KOPT-K1 (cell line): ENCODE measurements around the gene FBXL4.

Experiments used
- H3K27ac ChIP-seq: fragments of 200-600 bp; sonication (generic); 2 replicates; pipeline ENCODE4 v1.5.1; 2016; ENCODE audit warnings: antibody characterized with exemption, mild to moderate bottlenecking, low read depth, low read length; ENCODE audit not compliant: poor library complexity, severe bottlenecking
- H3K36me3 ChIP-seq: fragments of 200-600 bp; sonication (generic); 2 replicates; pipeline ENCODE4 v1.5.1; 2017; ENCODE audit warnings: antibody characterized with exemption, mild to moderate bottlenecking, low read length, moderate library complexity; ENCODE audit not compliant: insufficient read depth
- H3K9me3 ChIP-seq: fragments of 200-600 bp; sonication (generic); 2 replicates; pipeline ENCODE4 v1.5.1; 2017; ENCODE audit warnings: antibody characterized with exemption, low read length, mild to moderate bottlenecking; ENCODE audit not compliant: insufficient read depth, poor library complexity, severe bottlenecking

The FBXL4 gene

DNA sequence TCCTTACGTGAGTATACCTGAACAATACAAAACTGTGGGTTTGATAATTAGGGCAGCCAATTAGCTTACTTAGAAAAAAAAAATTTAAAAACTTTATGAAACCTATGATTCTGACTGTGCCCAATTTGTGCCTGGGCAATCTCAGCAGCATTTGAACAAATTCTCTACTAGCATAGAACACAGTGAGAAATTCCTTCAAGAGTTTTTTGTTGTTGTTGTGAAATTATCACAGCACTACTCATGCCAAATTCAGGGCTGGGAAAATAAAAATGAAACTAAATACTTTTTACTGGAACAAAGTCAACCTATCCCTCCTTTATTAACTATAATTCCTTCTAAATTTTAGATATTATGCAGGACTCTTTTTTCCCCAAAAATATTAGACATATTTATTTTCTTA, 70.5 kb downstream of the FBXL4 start:
- Histone ChIP-seq H3K9me3 (no peaks in the 10 kb centered on the region), H3K27ac (no peak overlapping the region), H3K36me3 (peaks cover 40% of the 10 kb centered on the region)

DNA sequence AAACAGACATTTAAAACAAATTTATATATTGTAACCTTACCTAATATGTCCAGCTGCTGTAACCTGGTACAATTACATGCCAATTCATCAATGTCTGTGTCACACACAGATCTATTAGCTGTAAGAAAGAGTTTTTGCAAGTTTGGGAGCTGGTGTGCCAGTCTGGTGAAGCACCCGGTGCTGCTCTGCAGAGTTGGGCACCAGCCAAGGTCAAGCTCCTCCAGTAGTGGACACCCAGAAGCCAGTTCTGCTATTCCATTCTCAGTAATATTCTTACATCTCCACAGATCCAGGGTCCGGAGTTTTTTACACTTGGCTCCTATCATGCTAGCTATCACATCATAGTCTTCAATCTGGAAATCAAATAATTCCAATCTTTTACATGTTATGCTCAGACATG, 72.4 kb downstream of the FBXL4 start:
- no peaks in the 10 kb centered on the region for H3K9me3 ChIP-seq
- no peak overlapping the region for H3K27ac ChIP-seq
- peaks cover 47% of the 10 kb centered on the region for H3K36me3 ChIP-seq

DNA sequence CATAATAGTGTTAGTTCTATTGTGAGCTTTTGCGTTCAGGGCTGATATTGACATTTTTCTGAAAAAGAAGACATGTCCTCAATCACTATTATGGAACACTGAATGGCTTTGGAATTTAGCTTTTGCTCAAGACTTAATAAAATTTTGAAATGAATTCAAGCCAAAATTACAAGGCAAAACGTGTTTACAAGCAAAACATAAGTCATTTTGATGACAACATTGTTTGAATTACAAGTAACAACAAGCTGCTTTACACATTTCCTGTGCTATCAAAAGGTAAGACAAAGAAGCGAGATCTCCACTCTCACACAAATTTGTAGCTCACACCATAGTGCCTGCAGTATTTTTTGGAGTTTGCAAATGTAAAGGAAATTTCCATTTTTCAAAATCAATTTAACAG, 75.9 kb downstream of the FBXL4 start:
- Histone ChIP-seq H3K36me3 (peaks cover 24% of the 10 kb centered on the region), H3K9me3 (no peaks in the 10 kb centered on the region), H3K27ac (no peak overlapping the region)

DNA sequence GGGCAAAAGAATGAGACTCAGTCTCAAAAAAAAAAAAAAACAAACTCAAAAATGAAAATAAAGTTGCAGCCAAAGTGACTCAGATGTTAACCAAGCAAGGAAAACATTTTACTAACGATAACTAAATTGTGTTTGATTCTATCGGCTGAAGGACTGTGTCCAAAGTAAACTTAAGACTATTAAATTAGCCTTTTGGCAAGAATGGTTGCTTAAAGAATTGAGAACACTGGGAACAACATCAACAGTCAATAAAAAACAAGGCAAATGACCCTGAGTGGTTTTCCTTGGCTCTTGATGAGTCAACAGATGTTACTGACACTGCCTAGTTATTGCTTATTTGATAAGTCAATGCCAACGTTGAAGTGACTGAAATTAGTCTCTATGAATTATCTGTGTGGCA, 76.7 kb downstream of the FBXL4 start:
- H3K36me3 ChIP-seq, result peaks cover 17% of the 10 kb centered on the region
- H3K9me3 ChIP-seq, result no peaks in the 10 kb centered on the region
- no peak overlapping the region for H3K27ac ChIP-seq

DNA sequence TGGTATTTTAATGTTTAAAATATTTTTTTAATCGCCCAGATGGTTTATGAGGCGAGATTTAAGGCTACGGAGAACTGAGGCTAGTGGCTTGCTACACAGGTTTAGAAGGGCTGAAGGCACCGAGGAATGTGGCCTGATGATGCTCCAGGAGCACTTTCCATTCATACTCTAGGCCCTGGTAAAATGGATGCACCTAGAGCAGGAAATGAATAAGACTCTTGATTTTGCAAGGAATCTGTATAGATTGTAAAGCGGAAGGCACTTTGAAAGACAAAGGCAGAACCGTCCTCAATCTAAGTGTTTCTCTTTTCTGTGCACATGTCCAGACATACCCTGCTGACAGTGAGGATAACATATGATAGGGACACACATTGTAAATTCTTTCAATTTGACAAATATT, 83.2 kb downstream of the FBXL4 start:
- no peak overlapping the region for H3K27ac ChIP-seq
- H3K9me3 ChIP-seq, result no peaks in the 10 kb centered on the region
- peaks cover 4% of the 10 kb centered on the region; the same call in 1 of the 2 replicates for H3K36me3 ChIP-seq

DNA sequence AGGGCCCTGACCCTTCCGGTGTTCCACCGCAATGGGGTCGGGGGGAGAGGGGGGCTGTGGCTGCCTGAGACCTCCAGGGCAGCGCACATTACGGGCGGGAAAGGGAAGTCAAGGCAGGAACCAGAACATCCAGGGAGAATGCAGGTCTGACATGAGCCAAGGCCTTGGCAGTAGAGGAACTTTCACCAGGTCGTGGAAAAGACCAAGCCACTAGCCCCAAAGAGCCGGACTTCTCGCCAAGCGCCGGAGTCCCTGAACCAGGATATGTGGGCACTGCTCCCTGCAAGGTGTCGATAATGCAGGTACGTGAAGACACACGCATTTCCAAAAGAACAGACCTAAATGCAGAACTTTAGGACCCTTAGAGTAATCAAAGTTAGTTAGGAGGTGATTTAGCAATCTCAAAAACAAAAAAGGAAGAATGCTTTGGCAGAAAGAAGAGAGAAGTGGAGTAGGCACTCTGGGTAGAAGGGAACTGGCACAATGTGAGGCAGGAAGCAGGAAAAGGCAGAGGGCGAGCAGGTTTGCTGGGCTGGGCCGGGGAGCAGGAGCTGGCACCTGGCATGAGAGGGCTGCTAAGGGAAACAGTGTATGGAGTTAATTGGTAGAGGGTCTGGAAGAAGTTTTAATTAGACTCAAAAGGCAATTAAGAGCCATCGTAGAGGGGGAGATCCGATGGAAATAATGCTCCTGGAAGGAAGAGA, 99.1 kb downstream of the FBXL4 start:
- H3K9me3 ChIP-seq, result no peaks in the 10 kb centered on the region
- no peaks in the 10 kb centered on the region for H3K36me3 ChIP-seq

DNA sequence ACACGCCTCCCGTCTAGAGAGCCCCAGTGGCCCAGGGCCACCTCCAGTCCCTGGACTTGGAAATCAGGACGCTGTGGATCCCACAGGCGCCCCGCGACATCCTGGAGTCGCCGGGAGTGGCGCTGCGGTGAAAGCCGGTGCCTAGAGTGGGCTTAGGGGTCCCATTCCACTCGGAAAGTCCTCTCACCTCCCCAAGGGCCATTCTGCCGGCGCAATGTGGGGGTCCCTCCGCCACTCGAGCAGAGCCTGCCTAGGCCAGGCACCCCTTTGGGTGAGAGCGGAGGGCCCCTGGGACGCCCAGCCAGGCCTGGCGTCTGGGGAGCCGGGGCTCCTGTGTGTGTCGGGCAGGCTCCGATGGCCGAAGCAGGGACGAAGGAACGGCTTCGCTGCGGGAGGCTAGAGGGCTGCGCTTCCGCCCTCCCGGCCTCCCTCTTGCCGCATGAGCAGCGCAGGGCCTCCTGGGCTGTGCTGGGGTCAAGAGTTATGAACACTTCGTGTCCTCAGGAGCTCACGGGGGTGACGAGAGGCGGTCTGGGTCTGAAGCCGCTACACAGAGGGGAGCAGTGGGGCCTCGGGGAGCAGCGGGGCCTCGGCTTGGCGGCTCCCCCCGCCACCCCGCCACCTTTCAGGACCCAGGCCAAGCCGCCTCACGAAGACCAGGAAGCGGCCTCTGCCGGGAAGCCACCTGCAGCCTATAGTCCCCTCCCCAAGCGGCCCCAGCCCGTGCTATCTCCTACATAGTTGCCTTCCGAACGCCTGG, 99.8 kb downstream of the FBXL4 start:
- Histone ChIP-seq H3K9me3 (no peaks in the 10 kb centered on the region), H3K27ac (no peak overlapping the region), H3K36me3 (no peaks in the 10 kb centered on the region)

More for the DNA sequence above, 99.1 kb downstream of the FBXL4 start:
- no peak overlapping the region for H3K27ac ChIP-seq

DNA sequence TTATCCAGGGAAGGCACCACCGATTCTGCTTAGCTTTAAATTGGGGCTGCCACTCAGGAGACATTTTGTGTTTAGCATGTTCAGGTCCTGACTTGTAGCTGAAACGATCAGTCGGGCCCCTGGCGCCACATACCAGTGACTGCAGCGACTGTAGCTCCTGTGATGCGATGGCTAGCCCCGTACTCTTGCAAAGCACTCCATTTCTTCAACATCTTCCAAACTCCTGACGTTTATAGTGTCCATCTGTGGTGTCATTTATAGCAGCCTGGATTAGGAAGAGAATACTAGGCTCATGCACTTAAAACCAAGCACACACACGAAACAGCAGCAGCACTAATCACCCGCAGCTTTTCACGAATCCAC, 100.3 kb downstream of the FBXL4 start:
- H3K36me3 ChIP-seq, result no peaks in the 10 kb centered on the region
- H3K27ac ChIP-seq, result no peak overlapping the region
- no peaks in the 10 kb centered on the region for H3K9me3 ChIP-seq

DNA sequence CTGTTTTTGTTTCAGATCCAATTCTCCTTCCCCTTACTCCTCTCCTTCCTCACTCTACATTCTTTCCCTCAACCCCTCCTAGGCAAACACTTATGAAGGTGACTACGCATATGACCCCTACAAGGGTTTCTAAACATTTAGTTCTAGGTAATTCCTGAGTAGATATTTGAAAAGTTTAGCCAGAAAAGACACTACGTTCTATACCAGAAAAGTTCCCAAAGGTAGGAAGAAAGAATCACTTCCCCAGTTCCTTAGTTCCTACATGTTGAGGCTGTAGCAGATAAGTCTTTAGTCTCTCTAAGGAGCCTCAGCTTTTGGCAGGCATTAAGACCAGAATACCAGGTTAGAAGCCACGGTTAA, 101.7 kb downstream of the FBXL4 start:
- no peak overlapping the region for H3K27ac ChIP-seq
- no peaks in the 10 kb centered on the region for H3K36me3 ChIP-seq
- H3K9me3 ChIP-seq, result no peaks in the 10 kb centered on the region

DNA sequence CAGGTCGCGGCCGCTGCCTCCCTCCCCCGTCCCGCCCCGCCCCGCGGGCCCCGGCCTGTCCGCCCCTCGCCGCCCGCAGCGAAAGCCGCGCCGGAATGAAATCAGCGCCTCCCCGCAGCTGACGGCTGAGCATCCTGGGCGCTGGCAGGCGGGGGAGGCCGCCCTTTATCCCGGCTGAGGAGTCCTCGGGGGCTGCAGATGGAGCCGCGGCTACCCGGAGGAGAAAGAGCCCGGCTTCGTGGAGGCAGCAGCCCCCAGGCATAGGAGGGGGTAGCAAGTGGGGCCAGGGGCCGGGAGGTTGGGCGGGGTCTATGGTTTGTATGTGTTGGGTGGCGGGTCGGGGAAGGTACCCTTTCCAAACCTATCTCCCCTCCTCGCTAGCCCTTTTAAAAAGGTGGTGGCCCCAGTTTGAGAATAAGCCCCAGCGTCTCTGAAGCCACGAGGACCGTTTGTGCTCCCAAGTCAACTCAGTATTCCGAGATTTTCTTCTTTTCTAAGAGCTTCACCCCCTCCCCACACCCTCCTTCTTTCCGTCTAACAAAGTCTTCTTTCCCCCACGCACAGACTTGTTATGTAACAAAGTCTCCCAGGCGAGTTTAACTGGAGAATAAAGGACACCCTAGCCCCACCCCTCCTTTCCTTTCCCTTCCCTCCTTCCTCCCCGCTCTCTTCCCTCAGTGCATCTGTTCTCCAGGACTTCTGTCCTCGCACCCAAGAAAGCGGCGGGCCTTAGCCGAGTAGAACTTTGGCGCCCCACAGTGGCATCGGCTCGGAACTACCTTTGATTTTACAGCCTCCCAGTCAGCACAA, 102.3 kb downstream of the FBXL4 start:
- Histone ChIP-seq H3K27ac (no peak overlapping the region), H3K9me3 (no peaks in the 10 kb centered on the region)

DNA sequence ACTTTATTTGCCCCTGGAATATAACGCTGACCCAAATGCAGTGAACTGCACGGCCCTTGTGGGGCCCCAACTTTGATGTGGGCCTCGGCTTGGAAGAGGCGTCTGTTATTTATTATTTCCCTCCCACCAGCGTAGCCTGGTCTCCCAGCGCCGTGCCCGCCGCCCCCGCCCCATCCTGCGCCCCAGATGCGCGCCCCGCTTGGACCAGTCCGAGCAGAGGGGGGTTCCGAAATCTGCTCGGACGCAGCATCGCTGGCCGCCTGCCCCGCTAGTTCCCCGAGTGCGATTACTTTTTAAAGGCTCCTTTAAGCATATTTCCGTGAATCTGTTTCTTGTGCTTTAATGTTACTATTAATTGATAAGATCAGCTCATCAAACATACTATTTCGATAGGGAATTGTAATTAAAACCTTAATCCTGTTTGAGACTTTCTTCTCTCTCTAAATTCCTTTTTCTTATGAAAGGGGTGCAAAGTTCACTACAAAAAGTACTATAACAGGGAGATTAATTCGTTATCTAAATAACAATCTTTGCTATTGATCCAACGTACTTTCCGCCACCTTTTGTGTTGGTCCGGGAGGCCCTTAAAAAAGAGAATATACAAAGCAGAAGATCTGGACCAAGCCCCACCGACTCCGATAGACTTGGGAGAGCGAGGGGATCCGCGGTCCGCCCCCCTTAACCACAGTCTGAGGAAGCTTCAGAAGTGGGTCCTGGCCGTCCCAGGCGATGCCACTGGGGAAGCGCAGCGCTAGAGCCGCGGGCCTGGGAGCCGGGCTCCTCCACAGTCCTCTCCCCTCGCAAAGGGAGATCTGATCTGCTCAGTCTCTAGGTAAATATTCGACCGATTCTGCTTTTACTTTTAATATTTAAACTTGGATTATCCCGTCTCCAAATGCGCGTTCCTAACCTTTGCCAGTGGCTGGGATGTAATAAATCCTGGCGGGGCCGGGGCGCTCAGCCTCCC, 103.2 kb downstream of the FBXL4 start:
- Histone ChIP-seq H3K9me3 (no peaks in the 10 kb centered on the region), H3K36me3 (no peaks in the 10 kb centered on the region), H3K27ac (no peak overlapping the region)

More for the DNA sequence above, 102.3 kb downstream of the FBXL4 start:
- no peaks in the 10 kb centered on the region for H3K36me3 ChIP-seq

DNA sequence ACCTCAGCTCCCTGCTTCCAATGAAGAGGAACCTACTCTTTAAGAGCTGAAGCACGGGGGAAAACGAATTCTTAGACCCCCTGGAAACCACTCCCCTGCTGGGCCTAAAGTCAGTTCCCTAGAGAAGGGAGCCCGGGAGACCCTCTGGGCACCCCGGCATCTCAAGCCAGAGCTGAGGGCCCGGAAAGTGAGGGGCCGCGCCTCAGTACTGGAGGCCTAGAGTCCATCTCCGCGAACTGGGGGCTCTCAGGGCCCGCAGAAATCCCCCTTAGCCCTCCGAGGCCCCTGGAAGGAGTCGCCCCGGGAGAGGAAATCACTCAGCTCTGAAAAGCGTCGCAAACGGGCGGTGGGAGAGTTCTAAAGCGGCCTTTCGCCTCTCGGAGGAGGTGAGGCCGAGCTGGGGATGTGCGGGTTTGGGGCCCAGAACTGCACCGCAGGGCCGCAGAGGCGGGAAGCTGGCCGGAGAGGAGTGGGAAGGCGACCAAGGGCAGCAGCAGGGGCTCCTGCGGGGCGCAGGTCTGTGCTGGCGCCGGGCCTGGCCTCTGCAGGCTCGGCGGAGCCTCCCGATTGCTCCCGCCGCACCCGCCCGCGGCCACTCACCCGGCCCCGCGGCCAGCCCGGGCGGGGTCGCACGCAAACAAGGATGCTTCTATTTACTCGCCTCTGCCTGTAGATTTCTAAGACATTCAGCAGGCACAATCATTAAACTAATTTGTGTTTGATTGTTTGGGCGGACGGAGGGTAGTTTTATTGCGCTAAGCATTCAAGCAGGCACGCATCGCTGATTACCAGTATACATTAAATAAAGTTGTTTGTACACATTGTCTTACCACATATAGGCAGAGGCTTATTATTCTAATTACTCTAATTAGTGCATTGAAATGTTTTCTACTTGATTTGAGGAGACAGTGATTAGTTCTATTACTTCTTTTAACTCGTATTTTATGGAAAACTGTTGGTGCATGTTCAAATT, 104.2 kb downstream of the FBXL4 start:
- H3K27ac ChIP-seq, result no peak overlapping the region
- no peaks in the 10 kb centered on the region for H3K36me3 ChIP-seq
- no peaks in the 10 kb centered on the region for H3K9me3 ChIP-seq

DNA sequence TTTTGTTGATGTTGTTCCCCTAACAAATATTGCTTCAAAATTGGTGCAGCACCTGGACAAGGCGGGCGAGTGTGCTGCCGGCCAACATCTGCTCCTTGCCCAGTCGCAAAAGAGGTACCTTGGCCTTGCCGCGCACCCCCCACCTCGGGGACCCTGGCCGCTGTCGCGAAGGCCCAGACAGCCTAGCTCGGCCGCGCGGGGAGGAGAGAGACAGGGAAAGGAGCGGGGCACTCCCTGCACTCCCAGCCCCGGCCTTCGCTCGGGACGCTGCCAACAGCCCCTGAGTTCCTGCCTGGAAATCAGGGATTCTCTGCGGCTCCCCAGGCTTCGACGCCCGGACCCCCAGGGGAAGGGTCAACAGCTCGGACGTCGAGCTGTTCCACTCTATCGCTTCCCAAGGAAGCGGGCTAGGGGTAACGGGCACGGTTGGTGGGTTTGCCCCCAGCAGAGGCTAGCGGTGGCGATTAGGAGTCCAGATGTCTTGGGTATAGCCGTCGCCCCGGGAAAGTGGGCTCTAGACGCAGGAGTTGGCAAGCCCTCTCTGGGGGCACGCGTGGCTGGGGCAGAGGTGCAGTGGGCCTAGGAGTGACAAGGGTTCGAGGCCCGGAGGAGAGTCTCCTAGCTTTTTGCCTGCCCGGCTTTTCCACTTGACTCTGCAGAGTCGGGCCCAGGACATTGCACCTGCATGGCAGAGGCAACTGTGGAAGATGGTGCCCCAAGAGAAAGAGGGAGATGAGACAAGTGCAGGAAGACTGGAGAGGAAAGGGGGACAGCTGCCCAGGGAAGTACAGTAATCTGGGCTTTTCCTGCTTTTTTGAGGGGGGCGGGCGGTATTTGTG, 105.2 kb downstream of the FBXL4 start:
- Histone ChIP-seq H3K36me3 (no peaks in the 10 kb centered on the region), H3K27ac (no peak overlapping the region), H3K9me3 (no peaks in the 10 kb centered on the region)
